HUDEP-2 (cell line): ENCODE results near the gene LGALS1.
"Not testable (repeated sequence)": the region's sequence is repeated elsewhere in the genome, so short reads cannot be mapped to it uniquely, and the experiment has no call there.

Experiments
- DNase-seq, 76 experiments: peaks; one replicate each; lab custom pipeline; 2025; ENCODE audit not compliant: unreplicated experiment in 76 of 76; lab: John Stamatoyannopoulos, UW

Gene LGALS1

DNA sequence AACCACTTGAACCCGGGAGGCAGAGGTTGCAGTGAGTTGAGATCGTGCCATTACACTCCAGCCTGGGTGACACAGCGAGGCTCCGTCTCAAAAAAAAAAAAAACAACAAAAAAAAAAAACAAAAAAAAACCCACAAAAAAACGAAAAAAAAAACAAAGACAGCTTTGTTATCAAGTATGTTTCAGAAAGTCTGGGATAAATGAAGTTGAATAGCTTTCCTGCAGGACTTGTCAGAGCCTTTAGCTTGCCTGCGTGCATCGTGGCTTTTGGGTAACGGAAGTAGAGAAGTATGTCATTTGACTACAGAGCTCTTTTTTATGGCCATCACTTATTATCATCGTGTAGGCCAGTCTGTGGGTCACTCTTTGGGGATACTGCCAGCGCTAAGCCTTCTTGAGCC, 36.1 kb downstream of the LGALS1 start:
- DNase-seq, result no peak

DNA sequence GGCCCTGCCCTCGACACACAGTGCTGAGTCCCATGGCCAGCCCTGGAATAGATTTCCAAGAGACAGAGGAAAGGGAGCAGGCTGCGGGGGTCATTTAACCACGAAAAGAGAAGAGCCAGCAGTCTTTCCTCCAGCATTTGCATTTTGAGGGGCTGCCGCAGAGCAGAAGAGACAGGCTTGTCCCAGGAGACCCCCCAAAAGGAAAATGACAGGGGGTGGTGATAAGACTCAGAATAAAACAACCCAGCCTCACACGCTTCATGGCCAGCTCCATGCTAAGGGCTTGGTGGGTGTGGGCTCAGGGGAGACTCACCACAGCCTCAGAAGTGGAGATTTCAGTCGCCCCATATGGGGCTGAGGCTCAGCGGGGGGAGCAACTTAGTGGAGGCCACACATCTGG, 38.3 kb downstream of the LGALS1 start:
- no peak for DNase-seq

DNA sequence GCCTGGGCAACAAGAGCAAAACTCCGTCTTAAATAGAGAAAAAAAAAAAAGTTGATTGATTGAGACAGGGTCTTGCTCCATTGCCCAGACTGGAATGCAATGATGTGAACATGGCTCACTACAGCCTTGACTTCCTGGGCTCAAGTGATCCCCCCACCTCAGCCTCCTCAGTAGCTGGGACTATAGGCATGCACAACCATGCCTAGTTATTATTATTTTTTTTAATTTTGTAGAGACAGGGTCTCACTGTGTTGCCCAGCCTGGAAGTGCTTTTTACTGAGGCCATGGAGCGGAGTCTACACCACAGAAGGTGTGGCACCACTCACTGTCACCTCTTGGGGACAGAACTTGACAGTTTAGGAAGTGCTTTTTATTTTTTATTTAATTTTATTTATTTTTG, 39.2 kb downstream of the LGALS1 start:
- no peak for DNase-seq

DNA sequence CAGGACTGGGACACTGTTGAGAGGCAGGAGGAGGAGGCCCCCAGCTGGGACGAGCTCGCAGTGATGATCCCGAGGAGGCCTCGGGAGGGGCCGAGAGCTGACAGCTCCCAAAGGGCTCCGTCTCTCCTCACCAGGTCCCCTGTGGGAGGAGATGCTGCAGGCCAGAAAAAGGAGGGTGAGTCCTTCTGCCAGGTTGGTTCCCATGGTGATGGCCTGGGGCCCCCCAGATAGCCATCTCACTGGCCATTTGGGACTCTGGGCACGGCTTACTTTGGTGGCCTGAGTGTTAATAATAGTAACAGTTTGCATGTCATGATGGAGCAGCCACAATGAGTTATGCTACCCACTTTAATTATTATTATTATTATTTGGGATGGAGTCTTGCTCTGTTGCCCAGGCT, 40.3 kb downstream of the LGALS1 start:
- no peak for DNase-seq

DNA sequence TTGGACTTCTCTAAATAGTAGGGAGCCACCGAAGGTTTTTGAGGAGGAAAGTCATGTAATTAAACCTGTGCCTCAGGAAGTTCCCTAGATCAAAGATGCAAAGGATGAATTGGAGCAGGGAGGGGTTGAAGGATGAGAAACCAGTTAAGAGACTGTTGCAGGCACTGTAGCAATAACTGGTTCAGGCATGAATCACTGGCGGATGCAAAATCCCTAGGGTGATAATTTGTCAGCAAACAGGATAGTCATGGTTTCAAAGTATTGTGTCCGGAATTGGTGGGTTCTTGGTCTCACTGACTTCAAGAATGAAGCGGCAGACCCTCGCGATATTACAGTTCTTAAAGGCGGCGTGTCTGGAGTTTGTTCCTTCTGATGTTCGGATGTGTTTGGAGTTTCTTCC, 41.3 kb downstream of the LGALS1 start:
- DNase-seq, result no peak

DNA sequence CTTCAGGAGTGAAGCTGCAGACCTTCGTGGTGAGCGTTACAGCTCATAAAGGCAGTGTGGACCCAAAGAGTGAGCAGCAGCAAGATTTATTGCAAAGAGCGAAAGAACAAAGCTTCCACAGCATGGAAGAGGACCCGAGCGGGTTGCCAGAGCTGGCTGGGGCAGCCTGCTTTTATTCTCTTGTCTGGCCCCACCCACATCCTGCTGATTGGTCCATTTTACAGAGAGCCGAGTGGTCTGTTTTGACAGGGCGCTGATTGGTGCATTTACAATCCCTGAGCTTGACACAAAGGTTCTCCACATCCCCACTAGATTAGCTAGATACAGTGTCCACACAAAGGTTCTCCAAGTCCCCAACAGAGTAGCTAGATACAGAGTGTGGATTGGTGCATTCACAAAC, 41.8 kb downstream of the LGALS1 start:
- DNase-seq, result not testable (repeated sequence)

DNA sequence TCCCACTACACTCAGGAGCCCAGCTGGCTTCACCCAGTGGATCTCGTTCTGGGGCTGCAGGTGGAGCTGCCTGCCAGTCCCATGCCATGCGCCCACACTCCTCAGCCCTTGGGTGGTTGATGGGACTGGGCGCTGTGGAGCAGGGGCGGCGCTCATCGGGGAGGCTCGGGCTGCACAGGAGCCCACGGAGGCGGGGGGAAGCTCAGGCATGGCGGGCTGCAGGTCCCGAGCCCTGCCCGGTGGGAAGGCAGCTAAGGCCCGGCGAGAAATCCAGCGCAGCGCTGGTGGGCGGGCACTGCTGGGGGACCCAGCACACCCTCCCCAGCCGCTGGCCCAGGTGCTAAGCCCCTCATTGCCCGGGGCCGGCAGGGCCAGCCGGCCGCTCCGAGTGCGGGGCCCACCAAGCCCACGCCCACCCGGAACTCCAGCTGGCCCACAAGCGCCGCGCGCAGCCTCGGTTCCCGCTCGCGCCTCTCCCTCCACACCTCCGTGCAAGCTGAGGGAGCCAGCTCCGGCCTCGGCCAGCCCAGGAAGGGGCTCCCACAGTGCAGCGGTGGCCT, 42.4 kb downstream of the LGALS1 start:
- DNase-seq, result not testable (repeated sequence)

DNA sequence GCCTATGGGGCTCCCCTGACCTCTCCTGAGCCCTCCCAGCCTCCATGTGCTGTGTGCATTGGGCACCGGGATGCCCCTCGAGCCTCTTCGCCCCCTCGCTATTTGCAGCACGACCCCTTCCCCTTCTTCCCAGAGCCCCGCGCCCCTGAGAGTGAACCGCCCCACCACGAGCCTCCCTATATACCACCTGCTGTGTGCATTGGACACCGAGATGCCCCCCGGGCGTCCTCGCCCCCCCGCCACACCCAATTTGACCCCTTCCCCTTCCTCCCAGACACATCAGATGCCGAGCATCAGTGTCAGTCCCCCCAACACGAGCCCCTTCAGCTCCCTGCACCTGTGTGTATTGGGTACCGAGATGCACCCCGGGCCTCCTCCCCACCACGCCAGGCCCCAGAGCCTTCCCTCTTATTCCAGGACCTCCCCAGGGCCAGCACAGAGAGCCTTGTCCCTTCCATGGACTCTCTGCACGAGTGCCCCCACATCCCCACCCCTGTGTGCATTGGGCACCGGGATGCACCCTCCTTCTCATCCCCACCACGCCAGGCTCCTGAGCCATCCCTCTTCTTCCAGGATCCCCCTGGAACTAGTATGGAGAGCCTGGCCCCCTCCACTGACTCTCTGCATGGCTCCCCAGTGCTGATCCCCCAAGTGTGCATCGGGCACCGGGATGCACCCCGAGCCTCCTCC, 50.3 kb downstream of the LGALS1 start:
- no peak for DNase-seq

DNA sequence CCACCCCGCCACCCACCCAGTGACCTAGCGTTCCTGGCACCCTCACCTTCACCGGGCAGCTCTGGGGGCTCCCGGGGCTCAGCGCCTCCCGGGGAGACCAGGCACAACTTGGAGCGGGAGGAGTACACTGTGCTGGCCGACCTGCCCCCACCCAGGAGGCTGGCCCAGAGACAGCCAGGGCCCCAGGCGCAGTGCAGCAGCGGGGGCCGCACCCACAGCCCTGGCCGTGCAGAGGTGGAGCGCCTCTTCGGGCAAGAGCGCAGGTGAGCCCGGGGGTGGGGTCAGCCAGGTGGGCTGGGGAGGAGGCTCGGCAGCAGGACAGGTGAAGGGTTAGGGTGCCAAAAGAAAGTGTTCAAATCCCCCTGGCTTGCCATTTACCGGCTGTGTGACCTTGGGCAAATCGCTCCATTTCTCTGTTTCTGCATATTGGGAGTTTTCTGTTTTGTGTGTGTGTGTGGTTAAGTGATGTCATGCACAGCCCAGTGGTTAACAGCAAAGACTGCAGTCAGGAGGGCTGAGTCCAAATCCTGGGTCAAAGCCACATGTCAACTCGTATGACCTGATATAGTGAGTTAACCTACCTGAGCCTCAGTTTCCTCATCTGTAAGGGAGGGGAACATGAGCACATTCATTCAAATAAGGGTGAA, 50.9 kb downstream of the LGALS1 start:
- DNase-seq, result peak in 1 of 76 experiments; percentile 9

DNA sequence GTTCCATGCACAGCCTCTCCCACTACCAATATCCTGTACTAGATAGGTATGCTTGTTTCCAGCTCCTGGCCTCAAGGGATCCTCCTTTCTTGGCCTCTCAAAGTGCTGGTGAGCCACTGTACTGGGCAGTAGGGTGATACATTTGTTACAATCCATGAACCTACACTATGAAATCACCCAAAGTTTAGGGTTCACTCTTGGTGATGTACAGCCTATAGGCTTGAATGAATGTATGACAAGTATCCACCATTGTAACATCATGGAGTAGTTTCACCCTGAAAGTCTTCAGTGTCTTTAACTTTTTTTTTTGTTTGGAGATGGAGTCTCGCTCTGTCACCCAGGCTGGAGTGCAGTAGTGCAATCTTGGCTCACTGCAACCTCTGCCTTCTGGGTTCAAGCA, 53.2 kb downstream of the LGALS1 start:
- no peak for DNase-seq
